Stimulated activated CD8-positive, alpha-beta memory T cell treated with anti-CD3 and anti-CD28 coated beads, Interleukin-4, amount 100 ng/mL, for 48 hours (primary cell): ENCODE measurements around the gene RCSD1.
A peak's percentile ranks its signal among the peaks of the same experiment; 100 is the strongest.
"Not testable (repeated sequence)": the region's sequence is repeated elsewhere in the genome, so short reads cannot be mapped to it uniquely, and the experiment has no call there.

Source experiments
- DNase-seq: peaks from one replicate; pipeline ENCODE4 v3.0.0-alpha.2; 2020

RCSD1 gene

DNA sequence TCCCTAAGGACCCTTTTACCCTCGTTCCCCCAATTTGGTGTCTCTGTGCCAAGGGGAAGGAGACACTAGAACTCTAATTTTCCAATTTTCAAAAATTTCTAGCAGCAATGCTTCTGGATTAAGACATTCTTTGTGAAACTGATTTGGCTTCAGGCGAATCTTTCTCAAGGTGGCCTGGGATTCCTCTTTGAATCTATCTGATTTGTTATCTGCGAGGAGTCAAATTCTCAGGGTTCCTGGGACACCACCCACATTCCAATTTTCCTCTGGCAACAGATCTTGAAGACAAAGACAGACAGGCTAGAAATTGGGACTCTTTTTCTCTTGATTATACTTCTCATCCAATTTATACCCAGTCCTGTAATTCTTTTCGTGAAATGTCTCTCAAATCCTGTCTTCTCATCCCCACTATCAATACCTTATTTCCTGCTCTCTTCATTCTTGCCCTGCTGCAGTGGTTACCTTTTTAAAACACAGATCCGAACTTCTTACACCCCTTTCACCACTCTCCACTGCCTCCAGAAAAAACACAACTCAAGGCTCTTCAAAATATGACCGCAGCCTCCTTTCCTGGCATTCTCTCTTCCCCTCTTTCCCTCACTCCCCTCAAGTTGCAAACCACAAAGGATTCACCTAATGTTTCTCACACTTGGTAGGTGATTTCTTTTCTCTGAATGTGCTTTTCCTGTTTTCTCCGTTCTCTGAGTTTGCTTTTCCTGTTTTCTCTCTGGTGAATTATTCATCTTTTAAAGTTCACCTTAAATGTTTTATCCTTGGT, 89.1 kb downstream of the RCSD1 start:
- no peak for DNase-seq

DNA sequence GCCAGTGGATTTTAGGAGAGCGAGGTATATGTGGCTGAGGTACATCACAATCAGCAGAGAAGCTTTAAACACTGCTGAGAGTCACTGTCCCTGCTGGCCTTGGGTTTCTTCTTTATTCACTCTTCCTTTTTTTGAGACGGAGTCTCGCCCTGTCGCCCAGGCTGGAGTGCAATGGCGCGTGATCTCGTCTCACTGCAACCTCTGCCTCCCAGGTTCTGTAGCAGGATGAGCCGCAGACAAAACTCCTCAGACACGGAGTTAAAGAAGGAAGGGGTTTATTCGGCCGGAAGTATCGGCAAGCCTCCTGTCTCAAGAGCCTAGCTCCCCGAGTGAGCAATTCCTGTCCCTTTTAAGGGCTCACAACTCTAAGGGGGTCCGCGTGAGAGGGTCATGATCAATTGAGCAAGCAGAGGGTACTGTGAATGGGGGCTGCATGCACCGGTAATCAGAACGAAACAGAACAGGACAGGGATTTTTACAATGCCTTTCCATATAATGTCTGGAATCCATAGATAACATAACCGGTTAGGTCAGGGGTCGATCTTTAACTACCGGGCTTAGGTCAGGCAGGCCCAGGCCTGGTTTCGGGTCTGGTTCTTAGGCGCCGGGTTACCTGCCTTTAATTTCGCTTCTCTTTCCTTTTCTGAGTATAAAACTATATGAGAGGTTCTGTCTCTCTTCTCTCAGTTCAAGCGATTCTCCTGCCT, 89.8 kb downstream of the RCSD1 start:
- DNase-seq, result not testable (repeated sequence)

DNA sequence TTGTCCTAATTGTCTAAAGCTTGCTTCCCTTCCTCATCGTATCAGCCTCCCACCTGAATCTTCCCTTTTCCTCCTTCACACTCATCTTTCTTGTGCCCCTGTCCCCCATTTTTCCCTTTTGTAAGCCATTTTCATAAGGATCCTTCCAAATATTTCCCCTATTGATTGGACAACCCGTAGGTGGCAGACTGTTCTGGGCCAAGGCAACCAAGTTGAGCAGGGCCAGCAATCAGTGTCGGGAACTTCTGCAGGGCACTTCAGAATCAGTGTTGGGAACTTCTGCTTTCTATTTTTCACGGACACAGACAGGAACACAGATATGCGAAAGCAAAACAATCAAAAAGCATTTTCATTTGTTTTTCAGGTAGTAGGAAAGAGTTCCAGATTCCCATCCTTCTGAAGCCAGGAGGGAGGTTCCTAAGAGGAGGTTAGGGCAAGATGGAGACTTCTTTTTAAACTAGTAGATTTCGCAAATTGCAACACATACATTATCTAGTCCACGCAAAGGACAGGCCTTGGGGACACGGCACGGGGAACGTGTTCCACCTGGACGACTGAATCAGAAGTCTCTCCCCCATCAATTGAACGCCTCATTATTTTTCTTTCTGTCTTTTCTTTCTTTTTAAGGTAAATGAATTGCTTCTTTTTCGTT, 91.1 kb downstream of the RCSD1 start:
- no peak for DNase-seq

DNA sequence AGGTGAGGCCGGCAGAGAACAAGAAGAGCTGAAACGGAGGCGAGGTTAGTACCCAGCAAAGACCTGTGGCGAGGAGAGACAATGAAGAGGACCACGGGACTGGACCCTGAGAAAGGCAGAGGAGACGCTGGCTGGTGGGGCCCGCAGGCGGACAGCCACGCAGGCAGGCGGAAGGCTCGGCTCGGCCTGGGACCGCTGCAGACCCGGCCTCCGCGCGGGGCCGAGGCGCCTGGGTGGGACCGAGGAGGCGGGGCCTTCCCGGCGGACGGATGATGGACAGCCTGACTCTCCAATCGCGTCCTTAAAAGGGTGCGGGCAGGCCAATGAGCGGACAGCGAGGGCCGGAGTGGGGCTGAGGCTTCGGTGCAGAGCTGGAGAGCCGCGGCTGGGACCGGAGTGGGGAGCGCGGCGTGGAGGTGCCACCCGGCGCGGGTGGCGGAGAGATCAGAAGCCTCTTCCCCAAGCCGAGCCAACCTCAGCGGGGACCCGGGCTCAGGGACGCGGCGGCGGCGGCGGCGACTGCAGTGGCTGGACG, 91.7 kb downstream of the RCSD1 start, which contains the start of gene MPZL1:
Gene MPZL1 (plus strand): TSS at position 366 of the 535 bp plus-strand sequence. CDS start 170 bp downstream, outside the sequence.
- DNase-seq, result peak; percentile 98

DNA sequence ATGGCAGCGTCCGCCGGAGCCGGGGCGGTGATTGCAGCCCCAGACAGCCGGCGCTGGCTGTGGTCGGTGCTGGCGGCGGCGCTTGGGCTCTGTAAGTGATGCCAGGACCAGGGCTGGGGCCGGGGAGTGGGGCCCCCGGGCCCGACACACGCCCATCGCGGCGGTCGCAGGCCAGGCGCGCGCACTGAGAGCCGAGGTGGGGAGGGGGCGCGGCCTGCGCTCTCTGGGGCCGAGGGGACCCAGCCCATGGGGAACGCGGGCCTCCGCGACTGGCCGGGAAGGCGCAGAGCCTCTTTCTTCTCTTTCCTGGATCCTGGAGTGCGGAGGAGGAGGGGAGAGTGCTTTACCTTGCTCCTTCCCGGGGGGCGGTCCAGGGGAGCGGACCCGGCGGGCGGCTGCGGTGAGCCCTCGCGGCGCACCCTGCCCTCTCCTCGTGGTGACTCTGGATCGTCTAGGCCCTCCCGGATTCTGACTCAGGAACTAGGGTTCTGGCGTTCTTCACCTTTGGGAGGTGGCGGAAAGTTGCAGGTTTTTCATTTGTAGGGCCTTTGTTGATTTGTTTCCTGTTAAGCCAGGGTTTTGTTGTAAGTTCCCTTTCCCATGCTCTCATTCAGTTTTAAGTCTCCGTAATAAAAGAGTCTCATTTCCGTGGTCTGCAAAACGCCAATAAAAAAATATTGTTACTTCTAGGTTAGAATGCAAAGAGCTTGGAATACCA, 92.3 kb downstream of the RCSD1 start:
- peak; percentile 48 for DNase-seq

DNA sequence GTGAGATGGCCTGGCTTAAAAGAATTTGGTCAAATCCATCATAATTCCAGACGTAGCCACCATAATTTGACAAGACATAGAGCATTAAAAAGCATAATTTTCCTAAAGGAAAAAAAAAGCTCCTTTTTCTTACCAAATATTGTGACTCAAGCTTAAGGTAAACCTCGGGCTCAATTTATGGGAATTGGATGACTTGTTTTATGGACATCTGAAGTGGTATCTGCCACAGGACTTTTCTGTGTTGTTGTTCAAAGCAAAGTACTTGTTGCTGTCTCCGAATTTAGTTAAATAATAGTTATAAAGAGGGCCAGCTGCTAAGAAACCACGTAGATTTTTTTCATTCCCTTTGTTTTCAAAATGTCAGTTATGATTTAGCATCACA, 92.8 kb downstream of the RCSD1 start:
- no peak for DNase-seq

DNA sequence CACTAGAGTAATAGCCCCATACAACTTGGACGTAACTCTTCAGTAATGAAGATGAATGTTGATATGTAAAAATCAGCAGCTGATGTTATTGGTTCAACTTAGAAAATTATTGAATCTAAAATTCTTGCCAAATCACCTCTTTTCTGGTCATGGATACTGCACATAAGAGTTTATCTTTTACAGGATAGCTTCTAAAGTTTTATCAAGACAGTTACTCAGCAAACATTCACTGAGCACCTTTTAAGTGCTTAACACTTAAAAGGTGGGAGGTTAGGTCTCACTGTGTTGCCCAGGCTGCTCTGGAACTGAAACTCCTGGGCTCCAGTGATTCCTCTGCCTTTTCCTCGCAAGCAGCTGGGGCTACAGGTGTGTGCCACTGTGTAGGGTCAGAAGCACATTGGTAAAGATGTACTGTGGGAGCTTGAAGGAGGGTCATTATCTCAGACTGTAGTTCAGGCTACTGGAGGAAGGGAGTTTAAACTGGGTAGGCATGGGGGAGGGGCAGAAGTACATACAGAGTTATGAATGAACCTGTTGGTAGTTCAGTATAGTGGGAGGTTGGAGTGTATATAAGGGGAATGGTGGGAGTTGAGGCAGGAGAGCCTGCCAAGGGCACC, 93.8 kb downstream of the RCSD1 start:
- DNase-seq, result no peak

DNA sequence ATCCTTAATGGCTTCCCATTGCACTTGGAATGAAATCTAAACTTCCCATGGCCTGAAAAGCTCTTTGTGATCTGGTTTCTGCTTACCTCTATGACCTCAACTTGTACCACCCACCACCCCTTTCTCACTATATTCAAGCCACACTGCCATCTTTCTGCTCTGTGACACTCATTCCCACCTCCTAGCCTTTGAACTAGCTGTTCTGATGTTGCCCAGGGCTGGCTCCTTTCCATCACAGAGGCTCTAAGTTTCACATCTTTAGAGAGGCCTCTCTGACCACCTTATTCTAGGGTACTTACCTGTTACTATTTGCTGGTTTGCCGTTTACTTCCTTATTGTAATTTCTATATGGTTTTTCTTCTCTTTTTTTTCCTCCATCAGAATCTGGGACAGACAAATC, 96.0 kb downstream of the RCSD1 start:
- no peak for DNase-seq

DNA sequence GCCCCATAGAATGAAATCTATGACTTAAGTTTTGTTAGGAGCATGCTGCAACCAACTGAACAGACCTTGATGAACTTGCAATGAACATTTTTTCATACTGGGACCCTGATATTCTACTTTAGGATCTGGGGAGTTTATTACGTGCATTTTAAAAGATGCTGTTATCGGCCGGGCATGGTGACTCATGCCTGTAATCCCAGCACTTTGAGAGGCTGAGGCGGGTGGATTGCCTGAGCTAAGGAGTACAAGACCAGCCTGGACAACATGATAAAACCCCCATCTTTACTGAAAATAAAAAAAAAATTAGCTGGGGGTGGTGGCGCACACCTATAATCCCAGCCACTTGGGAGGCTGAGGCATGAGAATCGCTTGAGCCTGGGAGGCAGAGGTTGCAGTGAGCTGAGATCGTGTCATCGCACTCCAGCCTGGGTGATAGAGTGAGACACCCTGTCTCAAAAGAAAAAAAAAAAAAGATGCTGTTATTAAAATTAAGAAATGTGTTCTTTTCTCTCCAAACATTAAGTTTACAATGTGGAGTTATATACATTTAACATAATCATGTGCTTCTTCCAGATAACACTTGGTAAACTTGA, 98.9 kb downstream of the RCSD1 start:
- DNase-seq, result no peak

DNA sequence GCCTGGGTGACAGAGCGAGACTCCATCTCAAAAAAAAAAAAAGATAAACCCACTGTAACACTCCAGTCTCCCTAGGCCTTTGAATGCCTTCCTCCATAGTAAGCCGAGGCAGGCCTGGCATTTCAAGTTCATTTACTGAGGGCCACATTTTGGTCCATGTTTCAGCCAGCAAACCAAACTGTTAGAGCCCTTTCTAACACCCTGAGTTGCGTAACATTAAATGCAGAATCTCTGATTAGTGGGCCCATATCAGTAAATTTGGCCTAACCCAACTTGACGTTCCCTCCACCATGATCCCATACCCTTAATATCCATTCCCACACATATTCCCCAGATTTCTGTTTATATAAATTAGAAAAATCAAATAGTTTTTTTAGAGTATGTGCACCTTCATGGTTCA, 104.2 kb downstream of the RCSD1 start:
- DNase-seq, result no peak

DNA sequence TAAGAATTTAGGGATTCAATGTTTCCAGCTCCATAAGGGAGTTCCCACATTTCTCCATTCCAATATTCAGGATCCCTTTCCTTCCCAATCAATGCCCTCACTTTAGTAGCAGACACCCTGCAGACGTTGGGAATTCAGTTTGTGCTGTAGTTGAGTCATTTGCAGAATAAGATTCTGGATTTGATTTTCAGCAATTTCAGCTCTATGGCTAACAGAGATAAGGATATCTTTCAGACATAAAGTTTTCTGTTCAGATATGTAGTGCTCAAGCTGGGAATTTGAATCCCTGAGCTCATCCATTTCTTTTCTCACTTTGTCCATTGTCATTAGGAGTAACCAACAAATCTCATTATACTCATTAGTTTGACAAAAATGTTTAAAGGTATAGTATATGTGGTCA, 104.8 kb downstream of the RCSD1 start:
- DNase-seq, result no peak

DNA sequence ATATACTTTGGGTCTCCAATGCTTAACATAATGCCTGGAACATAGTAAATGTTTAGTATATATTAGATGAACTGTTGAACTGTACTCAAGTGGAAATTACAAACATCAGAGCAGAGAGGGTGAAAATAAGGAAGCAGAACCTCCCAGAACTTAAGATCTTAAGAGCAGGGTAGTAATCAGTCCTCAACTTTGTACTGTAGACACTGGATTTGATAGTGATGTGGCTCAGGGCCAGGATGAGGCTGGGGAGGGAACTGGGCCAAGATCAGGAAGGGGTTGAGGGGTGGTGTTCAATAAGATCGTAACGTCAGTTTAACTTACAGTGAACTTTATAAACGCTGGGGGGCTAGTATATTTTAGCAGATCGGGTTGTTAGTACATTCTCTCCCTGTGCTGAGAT, 107.1 kb downstream of the RCSD1 start:
- no peak for DNase-seq

DNA sequence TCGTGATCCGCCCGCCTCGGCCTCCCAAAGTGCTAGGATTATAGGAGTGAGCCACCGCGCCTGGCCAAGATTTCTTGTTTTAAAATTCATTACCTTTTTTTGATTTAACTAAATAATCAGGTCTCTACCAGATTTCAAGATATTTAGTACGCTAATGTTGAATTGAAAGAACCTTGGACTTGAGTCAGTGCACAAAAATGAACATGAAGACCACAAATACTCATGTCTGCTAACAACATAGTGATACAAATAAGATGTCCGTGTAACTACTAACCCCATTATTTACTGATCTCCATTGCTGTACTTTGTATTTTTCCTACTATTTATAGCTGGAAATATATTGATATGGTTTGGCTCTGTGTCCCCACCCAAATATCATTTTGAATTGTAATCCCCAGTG, 108.1 kb downstream of the RCSD1 start:
- DNase-seq, result no peak

DNA sequence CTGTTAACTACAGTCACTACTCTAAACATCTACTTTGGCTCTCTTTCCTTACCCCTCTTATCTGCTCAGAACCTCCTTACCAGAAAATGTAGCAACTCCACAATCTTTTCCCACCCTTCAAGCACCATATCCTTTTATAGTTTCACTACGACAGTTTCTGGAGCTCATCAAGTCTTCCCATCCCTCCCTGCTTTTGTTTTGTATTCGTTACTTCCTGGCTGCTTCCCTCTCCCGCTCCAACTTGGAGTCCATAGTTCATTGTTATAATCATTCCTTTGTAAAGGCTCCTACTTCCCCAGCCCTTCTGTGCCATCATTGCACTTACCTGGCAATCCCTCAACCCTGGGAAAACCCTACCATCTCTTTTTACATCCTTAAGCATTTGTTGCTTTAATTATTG, 109.7 kb downstream of the RCSD1 start:
- no peak for DNase-seq

DNA sequence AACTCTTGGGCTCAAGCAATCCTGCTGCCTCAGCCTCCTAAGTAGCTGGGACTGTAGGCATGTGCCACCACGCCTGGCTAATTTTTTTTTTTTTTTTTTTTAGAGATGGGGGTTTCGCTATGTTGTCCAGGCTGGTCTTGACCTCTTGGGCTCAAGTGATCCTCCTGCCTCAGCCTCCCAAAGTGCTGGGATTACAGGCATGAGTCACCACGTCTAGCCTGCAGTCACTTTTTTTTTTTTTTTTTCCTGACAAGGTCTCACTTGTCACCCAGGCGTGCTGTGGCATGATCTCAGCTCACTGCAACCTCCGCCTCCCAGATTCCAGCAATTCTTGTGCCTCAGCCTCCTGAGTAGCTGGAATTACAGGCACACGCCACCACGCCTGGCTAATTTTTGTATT, 111.1 kb downstream of the RCSD1 start:
- not testable (repeated sequence) for DNase-seq

DNA sequence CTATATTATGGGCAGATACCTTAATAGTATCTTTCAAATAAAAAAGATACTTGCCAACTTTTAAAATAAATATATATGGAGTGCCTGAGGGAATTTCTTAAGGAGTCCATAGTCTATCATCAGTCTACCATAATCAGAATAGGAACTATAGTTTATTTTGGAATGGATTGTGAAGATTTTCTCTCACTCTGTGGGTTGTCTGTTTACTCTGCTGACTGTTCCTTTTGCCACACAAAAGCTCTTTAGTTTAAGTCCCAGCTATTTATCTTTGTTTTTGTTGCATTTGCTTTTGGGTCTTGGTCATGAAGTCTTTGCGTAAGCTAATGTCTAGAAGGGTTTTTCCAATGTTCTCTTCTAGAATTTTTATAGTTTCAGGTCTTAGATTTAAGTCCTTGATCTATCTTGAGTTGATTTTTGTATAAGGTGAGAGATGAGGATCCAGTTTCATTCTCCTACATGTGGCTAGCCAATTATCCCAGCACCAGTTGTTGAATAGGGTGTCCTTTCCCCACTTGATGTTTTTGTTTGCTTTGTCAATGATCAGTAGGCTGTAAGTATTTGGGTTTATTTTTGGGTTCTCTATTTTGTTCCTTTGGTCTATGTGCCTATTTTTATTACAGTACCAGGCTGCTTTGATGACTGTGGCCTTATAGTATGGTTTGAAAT, 112.5 kb downstream of the RCSD1 start:
- DNase-seq, result not testable (repeated sequence)

DNA sequence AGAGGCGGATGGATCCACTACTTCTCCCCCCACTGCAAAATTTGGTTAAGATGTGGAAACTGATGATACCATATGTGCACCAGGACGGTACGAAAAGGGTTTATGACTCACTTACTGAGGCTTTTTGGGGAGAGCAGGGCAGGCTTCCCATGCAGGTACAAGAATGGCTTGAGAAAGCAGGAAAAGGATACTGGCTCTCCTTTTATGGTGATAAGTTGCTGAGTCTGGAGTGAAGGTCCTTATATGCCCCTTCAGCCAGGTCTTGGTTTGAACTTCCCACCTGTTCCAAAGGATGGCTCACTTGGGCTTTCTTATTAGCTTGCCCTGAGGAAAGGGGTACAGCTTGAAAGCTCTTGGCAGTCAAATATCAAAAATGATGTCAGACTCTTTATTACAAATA, 114.9 kb downstream of the RCSD1 start:
- no peak for DNase-seq

DNA sequence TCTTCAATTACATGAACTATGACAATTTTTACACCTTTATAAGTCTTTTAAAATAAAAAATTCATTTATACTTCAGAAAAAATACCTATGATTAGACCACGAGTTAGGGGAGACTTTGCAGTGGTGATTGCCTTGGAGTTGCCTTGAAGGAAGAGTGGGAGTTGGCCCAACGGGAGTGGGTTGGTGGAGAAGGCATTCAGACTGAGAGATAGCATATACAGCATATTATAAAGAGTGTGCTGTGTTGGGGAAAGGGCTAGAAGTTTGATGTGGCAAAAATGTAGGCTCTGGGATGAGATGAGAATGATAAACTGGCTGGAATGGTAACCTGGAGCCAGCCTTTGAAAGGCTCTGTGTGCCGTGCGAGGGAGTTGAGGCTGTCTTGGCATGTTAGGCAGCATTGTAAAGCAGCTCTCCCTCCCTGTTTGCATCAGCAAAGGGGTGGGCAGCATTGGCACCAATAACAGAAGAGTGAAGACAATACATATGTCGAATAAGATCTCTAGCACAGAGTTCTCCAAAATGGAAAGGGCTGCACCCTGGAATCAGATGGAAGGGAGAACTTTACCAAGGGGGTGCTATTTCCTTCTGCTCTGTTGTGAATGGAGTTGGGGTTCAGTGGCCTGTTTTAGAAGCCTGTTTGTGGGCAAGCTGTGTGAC, 116.1 kb downstream of the RCSD1 start:
- no peak for DNase-seq

DNA sequence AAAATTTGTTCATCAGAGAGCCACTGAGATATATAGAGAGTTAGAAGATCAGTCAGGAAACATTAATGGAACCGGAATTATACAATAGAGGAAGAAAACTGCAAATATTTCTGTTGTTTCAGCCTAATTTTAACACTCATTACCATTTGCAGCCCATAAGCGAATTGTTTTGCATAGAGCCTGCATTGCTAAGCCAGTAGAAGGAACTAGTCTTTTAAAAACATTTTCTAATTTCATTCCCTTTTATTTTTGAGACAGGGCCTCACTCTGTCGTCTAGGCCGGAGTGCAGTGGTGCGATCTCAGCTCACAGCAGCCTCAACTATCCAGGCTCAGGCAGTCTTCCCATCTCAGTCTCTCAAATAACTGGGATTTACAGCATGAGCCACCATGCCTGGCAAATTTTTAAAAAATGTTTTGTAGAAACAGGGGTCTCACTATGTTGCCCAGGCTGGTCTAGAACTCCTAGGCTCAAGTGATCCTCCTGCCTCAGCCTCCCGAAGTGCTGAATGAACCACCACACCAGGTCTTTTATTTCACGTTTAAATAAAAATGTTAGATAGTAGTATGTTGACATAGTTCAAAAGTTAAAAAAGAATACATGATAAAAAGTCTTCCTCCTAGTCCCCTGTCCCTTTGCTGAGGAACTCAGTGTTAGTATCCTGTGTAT, 117.1 kb downstream of the RCSD1 start:
- no peak for DNase-seq

DNA sequence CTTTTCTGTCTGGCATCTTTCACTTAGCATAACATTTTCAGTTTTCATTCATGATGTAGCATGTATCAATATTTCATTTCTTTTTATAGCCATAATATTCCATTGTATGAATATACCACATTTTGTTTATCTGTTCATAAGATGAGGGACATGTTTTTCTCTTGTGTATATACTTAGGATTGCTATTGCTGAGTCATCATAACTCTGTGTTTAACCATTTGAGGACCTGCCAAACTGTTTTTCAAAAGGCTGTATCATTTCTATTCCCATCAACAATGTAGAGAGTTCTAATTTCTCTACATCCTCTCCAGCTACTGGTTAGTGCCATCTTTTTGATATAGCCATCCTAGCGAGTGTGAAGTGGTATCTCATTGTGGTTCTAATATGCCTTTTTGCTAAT, 118.0 kb downstream of the RCSD1 start:
- no peak for DNase-seq
